ENCODE data around the gene FZD2. TPM values are rescaled to one million over a fixed set of nuclear protein-coding genes. Genes with fewer than 3 reads are reported as not detected.
A peak's percentile ranks its signal among the peaks of the same experiment; 100 is the strongest.

The FZD2 gene
- total and polyA plus RNA-seq, 9 of the 15 experiments (the other 6 are each of a cell fraction or from before 2014, with no cell fraction given) = 0.03 to 4.5 (median 1.1) TPM; not detected in 1

DNA sequence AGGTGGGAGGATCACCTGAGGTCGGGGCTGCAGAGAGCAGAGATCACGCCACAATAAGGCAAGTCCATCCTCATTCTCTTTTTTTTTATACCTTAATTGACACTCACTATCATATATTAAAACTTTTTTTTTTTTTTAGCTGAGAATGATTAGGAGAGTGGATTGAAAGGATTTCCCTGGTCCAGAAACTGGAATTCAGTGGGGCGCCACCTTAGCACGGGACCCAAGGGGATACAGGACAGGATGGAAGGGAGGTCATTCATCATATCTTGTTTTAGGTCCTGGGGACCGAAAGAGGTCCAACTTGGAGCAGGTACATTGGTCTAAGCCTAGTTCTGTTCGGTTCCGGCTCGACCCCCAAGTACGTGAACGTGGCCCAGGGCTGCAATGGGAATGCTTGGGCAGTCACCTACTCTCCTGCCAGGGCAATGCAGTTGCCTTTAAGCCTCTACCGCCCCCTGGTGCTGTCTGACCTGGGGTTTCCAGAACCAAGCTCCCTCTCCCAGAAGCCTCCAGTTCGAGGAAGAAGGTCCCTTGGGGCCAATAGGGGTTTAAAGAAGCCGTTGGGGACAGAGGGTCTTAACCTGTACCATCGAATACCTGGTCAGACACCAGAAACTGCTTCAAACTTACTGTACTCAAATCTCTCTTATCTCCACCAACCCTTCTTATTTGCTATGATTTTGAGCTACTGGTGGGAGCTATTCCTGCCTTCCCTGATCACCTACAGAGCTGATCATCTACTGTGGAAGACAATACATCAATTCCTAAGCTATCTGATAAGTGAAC, 34.2 kb upstream of the FZD2 start:
- ChIA-PET CTCF (ENCODE audit: low intra/inter-chr PET ratio) (interaction anchor here (1.5 to 1.6 kb wide), 2 partner anchors 123 to 313 kb away, joined by 15 to 17 read pairs; no protein-coding TSS in a partner anchor), POLR2A (interaction anchor here (0.6 to 1.6 kb wide), 12 partner anchors 9 to 629 kb away, joined by 3 to 5 read pairs (median 4); partner anchors contain the start of gene LSM12)
- in situ Hi-C loops (cut with MboI) (no loop called here), intact Hi-C loops (cut with micrococcal nuclease) (loop anchor here (2.0 kb wide), 2 partner anchors 122 to 312 kb away; no protein-coding TSS in a partner anchor)
- Histone ChIP-seq H3K36me3 (ENCODE audit: control insufficient read depth, insufficient read depth, low read length) (no peaks in the 10 kb centered on the region), H3K27ac (ENCODE audit: extremely low read depth, low read depth, low read length) (no peak overlapping the region), H3K9me1 (ENCODE audit: control insufficient read depth, insufficient read depth, low read length) (no peaks in the 10 kb centered on the region), H3K4me1 (replicated peaks in 1 of 2; ENCODE audit: control insufficient read depth in 2 of 2, insufficient read depth in 2 of 2, low read length in 2 of 2) (peaks cover 2 to 3% of the 10 kb centered on the region in 2 experiments; a peak in 3 of 5 replicates), H3K79me2 (ENCODE audit: control insufficient read depth, insufficient read depth, low read length) (no peaks in the 10 kb centered on the region), H3K4me3 (no peak overlapping the region), H3K4me2 (ENCODE audit: insufficient read depth, low read length) (peak overlapping the region; percentile 45), H3K9me3 (replicated peaks; ENCODE audit: control insufficient read depth, insufficient read depth, low read depth, low read length) (peaks cover 3% of the 10 kb centered on the region), H3K27me3 (ENCODE audit: control insufficient read depth in 2 of 2, insufficient read depth in 2 of 2, low read length in 2 of 2) (no peaks in the 10 kb centered on the region), H4K20me1 (replicated peaks; ENCODE audit: control insufficient read depth, insufficient read depth, low read length) (no peaks in the 10 kb centered on the region), H2AFZ (ENCODE audit: low read depth, low read length) (peak overlapping the region; percentile 88), H3K9ac (ENCODE audit: insufficient read depth in 1 of 2, low read depth in 2 of 2, low read length in 2 of 2) (peak overlapping the region in 1 of 2 experiments; percentile 11; a peak in 1 of 4 replicates)
- peak; percentile 100 for ATAC-seq
- DNase-seq (ENCODE audit: extremely low read depth in 1 of 4, low spot score in 3 of 4) = peak; percentile 60 to 82 (median 72)
- peak; percentile 74 for FAIRE-seq
- BruUV-seq (replicated peaks) = no TSS peak
- 36% methylated on average over 14 of the region's 14 CpGs for WGBS (ENCODE audit: insufficient coverage, low coverage, missing lambda C conversion rate)
- peak; percentile 86 for TF ChIP-seq SMC3 (conservative IDR thresholded peaks at IDR 0.05; ENCODE audit: insufficient read depth, low read depth, low read length)
- TF ChIP-seq, protein P1, sequence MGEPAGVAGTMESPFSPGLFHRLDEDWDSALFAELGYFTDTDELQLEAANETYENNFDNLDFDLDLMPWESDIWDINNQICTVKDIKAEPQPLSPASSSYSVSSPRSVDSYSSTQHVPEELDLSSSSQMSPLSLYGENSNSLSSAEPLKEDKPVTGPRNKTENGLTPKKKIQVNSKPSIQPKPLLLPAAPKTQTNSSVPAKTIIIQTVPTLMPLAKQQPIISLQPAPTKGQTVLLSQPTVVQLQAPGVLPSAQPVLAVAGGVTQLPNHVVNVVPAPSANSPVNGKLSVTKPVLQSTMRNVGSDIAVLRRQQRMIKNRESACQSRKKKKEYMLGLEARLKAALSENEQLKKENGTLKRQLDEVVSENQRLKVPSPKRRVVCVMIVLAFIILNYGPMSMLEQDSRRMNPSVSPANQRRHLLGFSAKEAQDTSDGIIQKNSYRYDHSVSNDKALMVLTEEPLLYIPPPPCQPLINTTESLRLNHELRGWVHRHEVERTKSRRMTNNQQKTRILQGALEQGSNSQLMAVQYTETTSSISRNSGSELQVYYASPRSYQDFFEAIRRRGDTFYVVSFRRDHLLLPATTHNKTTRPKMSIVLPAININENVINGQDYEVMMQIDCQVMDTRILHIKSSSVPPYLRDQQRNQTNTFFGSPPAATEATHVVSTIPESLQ (CRISPR knock-in tag; IDR thresholded peaks at IDR 0.05) = peak; percentile 81; the same call in 1 of the 2 replicates
- TF ChIP-seq DIDO1 (tag; IDR thresholded peaks at IDR 0.05; ENCODE audit: low read depth) = no peak
- 0 out of 2 replicates have a peak, but pooled peaks have one; percentile 18 for TF ChIP-seq ESRRA (IDR thresholded peaks at IDR 0.05; ENCODE audit: borderline replicate concordance, low read depth)
- 0 out of 2 replicates have a peak, but pooled peaks have one; percentile 12 for TF ChIP-seq HDAC2 (IDR thresholded peaks at IDR 0.05)
- peak; percentile 66; the same call in 1 of the 2 replicates for TF ChIP-seq ZNF143 (CRISPR knock-in tag; IDR thresholded peaks at IDR 0.05)
- no peak for TF ChIP-seq ZFP30 (CRISPR knock-in tag; IDR thresholded peaks at IDR 0.05; ENCODE audit: borderline replicate concordance)
- TF ChIP-seq, protein P2, sequence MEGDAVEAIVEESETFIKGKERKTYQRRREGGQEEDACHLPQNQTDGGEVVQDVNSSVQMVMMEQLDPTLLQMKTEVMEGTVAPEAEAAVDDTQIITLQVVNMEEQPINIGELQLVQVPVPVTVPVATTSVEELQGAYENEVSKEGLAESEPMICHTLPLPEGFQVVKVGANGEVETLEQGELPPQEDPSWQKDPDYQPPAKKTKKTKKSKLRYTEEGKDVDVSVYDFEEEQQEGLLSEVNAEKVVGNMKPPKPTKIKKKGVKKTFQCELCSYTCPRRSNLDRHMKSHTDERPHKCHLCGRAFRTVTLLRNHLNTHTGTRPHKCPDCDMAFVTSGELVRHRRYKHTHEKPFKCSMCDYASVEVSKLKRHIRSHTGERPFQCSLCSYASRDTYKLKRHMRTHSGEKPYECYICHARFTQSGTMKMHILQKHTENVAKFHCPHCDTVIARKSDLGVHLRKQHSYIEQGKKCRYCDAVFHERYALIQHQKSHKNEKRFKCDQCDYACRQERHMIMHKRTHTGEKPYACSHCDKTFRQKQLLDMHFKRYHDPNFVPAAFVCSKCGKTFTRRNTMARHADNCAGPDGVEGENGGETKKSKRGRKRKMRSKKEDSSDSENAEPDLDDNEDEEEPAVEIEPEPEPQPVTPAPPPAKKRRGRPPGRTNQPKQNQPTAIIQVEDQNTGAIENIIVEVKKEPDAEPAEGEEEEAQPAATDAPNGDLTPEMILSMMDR (IDR thresholded peaks at IDR 0.05 in 2 of 3, conservative IDR thresholded peaks at IDR 0.05 in 1 of 3; ENCODE audit: insufficient read depth in 2 of 3, low read depth in 1 of 3, low read length in 3 of 3) = peak; percentile 86 to 89 (median 89)
- 0 out of 2 replicates have a peak, but pooled peaks have one; percentile 37 for TF ChIP-seq CBFB (CRISPR knock-in tag; IDR thresholded peaks at IDR 0.05)
- no peak for TF ChIP-seq SMAD1 (IDR thresholded peaks at IDR 0.05; ENCODE audit: low read depth, low read length, partially characterized antibody)
- peak; percentile 73 to 89 for TF ChIP-seq RAD21 (CRISPR knock-in tag; conservative IDR thresholded peaks at IDR 0.05 in 1 of 2, IDR thresholded peaks at IDR 0.05 in 1 of 2)
- TF ChIP-seq CC2D1A (IDR thresholded peaks at IDR 0.05) = peak; percentile 75

Measured in K562 (cell line).